HG03045 (cell line): ENCODE measurements around the gene SRXN1.
"Not testable (repeated sequence)": the region's sequence is repeated elsewhere in the genome, so short reads cannot be mapped to it uniquely, and the experiment has no call there.

Experiments
- ATAC-seq: cut with Tn5 transposase; IDR thresholded peaks from one replicate; pipeline ENCODE4 v1.9.1; 2021; ENCODE audit warnings: mild to moderate bottlenecking, moderate library complexity; ENCODE audit not compliant: unreplicated experiment

Gene SRXN1

DNA sequence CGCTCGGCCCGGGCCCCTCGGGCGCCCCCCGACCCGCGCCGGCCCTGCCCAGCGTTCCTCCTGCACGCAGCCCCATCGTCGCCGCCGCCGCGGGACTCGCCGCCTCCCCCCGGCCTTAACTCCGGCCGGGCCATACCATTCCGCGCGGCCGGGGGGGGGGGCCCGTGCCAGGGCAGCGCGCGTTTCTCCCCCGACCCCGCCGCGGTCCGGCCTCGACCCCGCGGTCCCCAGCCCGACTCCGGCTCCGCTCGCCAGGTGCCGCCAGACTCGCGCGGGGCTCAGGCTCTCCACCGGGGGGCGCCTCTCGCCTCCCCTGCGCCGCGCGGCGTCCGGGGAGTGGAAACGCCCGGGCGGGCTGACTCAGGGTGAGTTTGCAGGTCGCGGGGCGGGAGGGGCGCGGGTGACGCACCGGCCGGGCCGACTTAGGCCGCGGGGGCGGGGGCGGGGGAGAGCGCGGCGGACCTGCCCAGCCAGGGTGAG, at the start of gene SRXN1:
Gene SRXN1 (minus strand): TSS at position 91 of the 480 bp plus-strand sequence. CDS start 15 bp downstream, at position 76.
- peak; percentile 85 for ATAC-seq

DNA sequence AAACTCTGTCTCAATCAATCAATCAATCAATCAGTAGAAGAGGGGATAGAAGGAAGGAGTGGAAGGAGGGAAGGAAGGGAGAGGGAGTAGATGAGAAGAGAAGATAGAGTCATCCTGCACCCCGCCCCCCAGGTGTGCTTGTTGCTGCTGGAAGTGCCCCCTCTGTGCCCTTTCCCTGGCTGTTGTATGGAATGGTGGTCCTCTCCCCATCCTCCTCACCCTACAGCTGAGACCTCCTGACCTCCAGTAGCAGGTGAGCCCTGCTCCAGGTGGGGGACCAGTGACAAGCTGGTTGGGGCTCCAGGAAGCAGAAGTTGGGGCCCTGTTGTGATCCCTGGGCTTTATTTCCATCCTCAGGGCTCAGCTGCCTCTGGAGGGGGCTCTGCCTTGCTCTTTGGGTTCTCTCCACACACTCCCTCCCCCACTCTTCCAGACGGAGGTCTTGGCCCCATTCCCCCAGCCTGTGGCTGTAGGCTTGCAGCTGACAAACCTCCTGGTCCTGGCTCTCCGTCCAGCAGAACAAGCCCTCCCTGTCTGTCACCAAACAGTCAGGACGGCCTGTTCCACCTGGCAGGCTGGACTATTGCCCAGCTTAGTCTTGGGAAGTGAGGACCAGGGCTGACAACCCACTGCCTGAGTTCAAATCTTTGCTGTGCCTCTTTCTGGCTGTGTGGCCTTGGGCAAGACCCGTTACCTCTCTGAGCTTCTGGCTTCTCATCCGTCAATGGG, 48.6 kb upstream of the SRXN1 start:
- no peak for ATAC-seq

DNA sequence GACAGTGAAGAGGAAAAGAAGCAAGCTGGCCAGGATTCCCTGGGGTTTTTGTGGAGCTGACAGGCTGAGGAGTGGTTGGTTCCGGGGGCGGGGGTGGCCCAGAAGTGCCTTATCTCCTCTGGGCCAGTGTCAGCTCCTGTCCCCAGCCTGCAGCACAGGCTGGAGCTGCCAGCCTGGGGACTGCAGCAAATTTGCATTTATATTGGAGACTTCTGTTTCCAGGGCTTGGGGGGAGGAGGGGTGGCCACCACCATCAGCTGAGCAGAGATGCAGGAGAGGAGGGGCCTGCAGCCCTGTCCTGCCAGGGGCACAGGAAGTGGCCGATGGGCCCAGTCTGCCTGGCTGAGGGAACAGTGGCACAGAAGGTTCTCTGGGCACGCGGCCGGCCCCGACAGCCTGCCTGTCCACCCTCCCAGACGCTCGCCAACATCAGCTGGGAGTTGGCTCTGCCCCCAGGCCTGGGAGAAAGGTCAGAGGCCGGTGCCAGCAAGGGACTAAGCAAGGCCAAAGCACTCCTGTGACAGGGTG, 46.9 kb upstream of the SRXN1 start:
- no peak for ATAC-seq

DNA sequence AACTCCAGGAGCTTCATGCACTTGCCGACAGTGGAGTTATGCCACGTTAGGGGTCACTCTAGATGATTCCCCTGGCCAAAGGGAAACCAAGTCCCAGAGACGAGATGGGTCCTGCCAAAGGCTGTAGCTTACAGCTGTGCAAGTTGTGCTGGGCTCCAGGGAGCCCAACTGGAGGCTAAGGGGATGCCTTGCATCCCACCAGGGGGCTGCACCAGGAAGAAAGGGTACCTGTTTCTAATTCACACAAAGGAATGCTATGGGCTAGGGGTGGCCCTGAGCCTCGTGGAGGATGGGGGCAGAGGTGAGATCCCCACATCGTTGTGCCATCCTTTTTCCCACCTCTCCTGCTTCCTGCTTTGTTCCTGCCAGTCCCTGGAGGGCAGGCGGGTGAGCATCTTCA, 46.3 kb upstream of the SRXN1 start:
- ATAC-seq, result no peak

DNA sequence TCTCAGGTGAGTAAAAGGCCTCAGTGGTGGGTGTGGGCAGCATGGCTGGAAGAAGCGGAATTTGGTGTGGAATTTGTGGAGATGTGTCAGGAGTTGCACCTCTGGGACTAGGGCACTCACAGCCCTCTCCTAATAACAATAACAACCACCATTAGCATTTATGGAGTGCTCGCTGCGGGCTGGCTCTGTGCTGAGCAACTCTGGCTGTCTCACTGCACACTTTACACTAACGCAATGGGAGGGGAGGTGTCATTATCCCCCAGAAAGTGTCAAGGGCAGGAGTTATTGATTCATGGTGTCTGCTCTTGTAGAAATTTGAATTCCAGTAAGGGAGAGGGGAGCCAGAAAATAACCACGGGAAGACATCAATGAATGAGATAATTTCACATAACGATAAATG, 45.3 kb upstream of the SRXN1 start:
- ATAC-seq, result no peak

DNA sequence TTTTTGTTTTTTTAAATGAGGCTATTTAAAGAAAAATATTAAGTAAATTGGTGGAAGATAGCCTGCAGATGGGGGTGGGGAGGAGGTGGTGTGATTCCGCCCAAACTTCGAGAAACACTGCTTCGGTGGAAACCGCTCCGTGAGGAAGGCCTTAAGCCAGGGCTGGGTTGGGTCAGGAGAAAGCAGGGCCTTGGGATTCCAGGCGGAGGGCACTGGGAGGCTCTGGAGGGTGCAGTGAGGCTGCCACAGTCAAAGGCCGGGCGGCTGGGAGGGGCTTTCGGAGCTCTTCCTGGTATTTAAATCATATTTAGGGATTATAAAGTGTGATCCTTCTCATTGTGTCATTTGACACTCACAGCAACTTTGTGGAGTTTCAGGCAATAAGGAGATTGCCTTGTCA, 44.8 kb upstream of the SRXN1 start:
- no peak for ATAC-seq

DNA sequence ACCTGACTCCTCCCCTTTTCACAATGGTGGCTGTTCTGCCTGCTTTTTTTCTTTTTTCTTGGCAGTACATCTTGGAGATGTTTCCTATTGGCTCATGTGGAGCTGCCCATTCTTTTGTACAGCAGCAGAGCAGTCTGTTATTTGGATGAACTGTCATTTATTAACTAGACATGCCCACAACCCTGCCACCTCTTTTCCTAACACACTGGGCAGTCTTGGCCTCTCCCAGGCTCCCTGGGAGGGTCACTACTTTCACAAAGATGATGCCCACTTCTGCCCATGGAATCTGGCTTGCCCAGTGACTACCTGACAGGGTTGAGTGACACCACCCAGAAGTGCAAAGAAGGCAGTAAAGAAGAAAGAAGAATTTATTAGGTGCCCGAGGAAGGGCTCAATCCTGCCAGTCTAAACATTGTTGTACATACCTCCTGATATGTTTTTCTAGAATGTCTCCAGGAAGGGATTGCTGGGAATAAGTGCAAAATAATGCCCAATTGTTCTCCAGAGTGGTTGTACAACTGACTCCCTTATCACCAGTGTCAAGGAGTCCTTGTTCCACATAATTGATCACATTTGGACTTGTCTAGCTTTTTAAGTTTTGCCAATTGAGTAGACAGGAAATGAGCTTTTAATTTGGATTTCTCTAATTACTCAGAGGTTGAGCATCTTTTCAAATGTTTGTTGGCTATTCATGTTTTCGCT, 42.3 kb upstream of the SRXN1 start:
- ATAC-seq, result no peak

DNA sequence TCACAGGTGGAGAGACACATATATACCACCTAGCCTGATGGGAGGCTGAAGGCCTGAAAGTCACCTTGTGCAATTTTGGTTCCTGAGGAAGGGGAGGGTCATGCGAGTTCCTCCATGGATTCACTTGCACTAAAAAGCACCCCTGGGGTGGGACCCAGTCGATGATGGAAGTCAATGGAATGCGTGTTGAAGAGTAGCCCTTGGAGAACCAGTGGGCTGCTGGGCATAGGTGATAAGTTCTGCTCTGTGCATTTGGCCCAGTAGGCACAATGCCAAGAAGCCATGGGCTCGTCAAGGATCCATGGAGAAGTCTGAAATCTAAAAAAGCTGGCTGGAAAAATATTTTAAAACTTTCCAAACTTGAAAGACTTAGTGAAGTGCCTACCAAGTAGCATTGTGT, 41.5 kb upstream of the SRXN1 start:
- ATAC-seq, result no peak

DNA sequence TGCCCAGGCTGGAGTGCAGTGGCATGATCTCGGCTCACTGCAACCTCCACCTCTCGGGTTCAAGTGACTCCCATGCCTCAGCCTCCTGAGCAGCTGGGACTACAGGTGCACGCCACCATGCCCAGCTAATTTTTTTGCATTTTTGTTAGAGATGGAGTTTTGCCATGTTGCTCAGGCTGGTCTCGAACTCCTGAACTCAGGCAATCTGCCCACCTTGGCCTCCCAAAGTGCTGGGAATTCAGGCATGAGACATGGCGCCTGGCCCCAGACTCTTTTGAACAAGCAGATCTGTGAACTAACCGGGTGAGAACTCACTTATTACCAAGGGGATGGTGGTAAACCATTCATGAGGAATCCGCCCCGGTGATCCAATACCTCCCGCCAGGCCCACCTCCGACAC, 40.8 kb upstream of the SRXN1 start:
- ATAC-seq, result not testable (repeated sequence)

DNA sequence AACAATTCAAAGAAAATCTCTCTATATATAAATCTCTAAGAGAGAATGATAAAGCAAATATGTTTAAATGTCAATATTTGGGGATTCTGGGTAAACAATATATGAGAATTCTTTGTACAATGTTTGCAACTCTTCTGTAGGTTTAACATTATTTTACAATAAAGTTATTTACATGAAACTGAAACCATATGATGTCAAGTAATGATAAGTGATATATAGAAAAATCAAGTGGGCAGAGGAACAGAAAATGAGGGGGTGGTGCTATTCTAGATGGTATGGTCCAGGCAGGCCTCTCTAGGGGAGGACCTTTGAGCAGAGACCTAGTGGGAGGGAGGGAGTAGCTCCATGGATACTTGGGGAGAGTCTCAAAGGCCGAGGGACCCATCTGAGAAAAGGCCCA, 39.0 kb upstream of the SRXN1 start:
- ATAC-seq, result no peak

DNA sequence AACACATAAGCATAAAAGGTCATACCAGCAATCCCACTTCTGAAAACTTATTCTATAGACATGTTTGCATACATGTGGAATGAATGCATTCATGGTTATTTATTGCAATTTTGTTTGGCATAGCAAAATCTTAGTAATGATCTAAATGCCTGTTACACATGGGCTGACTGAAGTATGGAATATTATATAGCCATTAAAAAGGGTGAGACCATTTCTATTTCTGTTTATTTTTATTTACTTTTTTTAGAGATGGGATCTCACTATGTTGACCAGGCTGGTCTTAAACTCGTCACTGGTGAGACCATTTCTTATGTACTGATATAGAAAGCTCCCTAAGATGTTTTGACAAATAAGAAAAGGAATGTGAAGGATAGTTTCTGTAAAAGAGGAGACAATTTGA, 36.9 kb upstream of the SRXN1 start:
- no peak for ATAC-seq

DNA sequence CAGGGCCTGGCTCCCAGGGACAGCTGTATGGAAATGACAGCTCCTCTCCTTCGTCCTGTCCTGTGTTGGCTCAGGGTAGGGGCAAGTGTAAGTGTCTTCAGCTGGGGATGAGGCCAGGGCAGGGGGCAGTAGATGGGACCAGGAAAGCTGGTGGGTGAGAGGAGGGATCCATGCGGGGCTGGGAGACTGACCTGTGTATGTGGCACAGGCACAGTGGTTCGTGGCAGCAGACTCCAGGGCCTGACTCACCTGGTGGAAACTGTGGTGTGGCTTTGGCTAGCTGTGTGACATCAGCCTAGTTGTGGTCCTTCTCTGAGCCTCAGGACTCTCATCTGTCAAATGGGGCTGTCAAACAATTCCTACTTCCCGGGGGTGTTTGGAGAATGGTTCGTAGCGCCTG, 36.3 kb upstream of the SRXN1 start:
- no peak for ATAC-seq

DNA sequence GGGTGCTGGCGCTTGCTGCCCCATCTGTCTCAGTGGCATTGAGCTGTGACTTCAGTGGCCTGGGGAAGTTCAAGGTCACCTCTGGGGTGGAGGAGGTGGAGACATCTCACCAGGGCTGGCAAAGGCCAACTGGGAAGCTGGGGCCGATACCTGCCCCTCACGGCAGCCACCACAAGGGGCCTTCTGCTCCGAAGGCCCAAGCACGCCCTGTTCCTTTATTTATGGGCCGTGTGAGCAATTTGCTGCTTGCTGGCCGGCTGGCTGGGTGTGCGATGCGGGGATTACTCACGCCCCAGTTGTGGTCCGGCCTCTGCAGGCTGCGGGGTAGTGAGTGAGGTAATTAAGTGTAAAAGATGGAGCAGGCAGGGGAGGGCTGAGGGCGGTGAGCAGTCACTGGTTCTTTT, 35.8 kb upstream of the SRXN1 start:
- ATAC-seq, result no peak

DNA sequence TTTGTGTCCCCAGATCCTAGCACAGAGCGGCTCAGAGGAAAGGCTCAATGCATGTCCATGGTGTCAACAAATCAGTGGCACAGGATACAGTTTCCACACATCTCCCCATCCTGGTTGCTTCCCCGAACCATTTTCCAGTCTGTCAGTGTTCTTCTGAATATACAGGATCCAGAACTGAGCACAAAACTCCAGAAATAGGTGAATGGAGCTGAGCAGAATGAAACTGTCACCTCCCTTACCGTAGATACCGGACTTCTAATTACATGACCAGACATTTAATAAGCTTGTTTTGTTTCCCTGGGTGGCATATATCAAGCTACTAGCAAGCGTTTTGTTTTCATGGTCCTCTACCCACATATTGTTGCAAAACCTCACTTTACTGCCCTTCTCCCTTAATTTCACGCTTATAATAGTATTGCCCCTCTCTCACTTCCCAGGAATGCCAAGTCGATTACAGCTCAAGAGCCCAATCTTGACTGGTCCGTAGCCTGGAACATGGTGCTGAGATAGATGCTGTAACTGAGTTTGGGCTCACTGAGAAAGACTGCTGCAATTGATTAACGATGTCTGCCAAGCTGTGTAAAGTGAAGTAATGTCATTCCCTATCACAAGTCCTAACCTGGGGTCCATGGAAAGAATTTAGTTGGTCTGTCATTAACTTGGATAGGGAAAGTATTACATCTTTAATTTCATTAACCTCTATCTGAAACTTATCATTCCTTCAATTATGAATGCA, 34.6 kb upstream of the SRXN1 start:
- no peak for ATAC-seq

DNA sequence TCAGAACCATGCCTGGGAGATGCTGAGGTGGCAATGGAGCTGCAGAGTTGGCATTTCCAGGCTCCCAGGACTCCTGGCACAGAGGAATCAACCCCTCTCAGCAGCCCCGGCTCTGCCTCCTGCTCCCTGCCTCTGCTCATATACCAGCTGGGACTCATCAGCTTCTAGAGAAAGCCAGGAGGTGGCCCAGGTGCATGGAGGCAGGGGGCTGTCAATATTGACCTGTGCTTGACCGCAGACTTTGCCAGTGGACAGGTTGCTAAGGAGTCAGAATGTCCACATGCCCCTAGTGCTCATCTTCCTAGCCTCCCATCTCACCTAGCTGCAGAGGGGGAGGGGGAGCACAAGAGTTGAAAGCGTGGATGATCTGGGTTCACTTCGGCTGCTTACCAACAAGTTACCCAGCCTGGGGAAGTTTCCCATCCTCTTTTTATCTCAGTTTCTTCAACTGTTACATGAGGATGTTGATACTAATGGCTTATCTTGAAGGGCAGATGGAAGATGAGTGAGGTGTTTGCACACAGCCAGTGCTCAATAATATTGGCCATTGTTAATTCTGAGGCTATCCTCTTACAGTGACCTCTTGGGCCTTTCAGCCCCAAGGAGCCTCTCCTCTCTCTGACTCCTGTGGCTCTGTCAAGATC, 31.8 kb upstream of the SRXN1 start:
- ATAC-seq, result no peak

DNA sequence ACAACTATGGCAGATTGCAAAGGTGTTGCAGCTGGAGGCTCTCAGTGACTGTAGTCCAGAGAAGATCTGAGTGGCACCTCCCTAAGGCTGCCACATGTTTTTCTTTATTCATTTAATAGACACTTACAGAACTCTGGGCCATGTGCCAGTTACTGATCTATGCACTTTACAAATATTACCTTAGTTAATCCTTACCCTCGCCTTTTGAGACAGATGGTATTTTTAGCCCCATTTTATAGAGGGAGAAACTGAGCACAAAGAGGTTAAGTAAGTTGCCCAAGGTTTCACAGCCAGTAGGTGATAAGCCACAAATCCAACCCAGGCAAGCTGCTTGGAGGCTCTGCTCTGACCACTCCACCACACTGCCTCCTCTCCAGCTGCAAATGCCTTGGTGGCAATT, 29.1 kb upstream of the SRXN1 start:
- no peak for ATAC-seq

DNA sequence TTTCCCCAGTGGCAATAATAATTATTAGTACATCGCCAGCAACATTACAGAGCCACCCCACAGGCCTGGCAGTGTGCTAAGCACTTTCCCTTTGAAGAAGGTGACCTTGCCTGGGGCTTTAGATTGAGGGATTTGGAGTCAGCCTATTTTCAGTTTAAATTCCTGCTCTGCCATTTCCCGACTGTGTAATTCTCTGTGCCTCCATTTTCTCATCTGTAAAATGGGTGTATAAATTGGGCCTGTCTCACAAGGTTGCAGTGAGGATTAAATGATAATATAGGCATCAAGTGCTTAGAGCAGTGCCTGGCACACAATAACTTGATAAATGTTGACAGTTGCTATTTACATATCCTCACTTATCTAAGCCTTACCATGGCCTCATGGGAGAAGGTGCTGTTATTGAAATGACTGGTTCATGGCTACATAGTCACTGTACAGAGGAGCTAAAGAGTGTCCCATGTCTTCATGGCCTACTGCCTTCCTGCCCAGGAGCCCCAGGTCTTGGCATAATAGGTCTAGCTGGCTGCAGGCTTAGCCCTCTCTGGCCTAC, 27.7 kb upstream of the SRXN1 start:
- no peak for ATAC-seq

DNA sequence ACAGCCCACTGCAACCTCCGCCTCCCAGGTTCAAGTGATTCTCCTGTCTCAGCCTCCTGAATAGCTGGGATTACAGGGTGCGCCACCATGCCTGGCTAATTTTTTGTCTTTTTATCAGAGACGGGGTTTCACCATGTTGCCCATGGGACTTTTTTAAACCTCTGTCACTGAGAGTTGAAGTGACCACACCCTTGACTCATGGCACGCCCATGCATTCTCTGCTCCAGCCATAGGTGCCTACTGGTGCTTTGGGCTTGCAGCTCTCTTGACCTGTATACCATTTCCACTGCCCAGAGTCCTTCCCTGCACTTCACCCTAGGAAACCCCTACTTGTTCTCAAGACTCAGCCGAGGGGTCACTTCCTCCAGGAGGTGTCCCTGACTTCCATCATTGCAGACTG, 25.0 kb upstream of the SRXN1 start:
- no peak for ATAC-seq

DNA sequence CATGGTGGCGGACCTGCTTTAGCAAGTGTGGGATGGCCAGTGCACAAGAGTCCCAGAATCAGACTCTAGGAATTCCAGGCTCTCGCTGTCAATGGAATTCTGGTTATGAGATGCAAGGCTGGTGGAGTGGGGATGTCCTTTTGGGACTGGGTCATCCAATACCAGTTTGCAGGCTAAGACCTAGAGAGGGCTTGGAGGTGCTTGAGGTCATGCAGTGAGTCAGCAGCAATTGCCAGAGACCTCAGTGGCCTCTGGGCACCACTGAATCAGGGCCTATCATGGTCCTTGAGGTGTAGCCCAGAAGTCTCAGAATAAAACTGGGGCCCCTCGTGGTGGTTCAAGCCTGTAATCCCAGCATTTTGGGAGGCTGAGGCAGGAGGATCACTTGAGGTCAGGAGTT, 24.0 kb upstream of the SRXN1 start:
- no peak for ATAC-seq

DNA sequence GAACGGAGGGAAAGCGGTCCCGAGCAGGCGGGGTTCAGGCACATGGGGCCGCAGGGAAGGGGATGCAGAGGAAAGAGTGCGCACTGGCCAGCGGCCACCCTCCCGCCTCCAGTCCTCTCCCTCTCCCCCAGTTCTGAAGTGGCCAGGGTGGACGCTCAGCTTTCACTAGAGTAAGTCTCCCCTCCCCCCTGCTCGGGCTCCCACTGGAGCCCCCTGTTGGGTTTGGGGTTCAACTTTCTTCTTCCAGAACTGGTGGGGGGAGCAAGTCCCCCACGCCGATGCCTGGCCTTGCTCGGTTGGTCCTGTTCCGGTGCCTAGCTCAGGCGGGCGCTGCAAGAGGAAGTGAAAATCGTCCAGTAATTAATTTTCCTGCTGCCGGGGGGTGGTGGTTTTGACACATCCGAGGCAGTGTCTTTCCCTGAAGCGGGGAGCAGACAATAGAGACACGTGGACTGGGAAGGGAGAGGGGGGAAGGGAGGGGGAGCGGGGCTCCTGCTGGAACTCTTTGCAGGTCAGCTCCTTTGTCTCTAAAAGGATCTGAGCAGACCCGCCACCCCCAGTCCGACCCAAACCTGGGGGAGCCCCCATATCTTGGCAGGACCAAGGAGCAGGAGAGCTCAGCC, 23.4 kb upstream of the SRXN1 start:
- no peak for ATAC-seq
